Inflammatory macrophage treated with lipopolysaccharide for 1 hour (primary cell): ENCODE results near the gene GSG1L.
A peak's percentile ranks its signal among the peaks of the same experiment; 100 is the strongest.
"Not testable (repeated sequence)": the region's sequence is repeated elsewhere in the genome, so short reads cannot be mapped to it uniquely, and the experiment has no call there.

Experiments
- DNase-seq, 2 donors: peaks; one replicate each; pipeline ENCODE4 v3.0.0-alpha.2; 2020 to 2022

Gene GSG1L

DNA sequence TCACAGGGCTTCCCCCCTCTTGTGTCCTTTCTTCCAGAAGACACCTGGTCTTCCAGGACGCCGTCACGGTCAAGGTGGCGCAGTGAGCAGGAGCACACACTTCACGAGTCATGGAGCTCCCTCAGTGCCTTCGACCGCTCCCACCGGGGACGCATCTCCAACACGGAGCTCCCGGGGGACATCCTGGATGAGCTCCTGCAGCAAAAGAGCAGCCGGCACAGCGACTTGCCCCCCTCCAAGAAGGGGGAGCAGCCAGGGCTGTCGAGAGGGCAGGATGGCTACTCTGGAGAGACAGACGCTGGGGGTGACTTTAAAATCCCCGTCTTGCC, 314.0 kb downstream of the GSG1L start:
- no peak for DNase-seq

GRCh38 chr16:27748868-27749546, 314.5 kb downstream of the GSG1L start:
- DNase-seq = peak; percentile 38 to 64

- no peak for DNase-seq
These were observed 315.6 kb downstream of the GSG1L start for GRCh38 chr16:27747946-27748345.

DNA sequence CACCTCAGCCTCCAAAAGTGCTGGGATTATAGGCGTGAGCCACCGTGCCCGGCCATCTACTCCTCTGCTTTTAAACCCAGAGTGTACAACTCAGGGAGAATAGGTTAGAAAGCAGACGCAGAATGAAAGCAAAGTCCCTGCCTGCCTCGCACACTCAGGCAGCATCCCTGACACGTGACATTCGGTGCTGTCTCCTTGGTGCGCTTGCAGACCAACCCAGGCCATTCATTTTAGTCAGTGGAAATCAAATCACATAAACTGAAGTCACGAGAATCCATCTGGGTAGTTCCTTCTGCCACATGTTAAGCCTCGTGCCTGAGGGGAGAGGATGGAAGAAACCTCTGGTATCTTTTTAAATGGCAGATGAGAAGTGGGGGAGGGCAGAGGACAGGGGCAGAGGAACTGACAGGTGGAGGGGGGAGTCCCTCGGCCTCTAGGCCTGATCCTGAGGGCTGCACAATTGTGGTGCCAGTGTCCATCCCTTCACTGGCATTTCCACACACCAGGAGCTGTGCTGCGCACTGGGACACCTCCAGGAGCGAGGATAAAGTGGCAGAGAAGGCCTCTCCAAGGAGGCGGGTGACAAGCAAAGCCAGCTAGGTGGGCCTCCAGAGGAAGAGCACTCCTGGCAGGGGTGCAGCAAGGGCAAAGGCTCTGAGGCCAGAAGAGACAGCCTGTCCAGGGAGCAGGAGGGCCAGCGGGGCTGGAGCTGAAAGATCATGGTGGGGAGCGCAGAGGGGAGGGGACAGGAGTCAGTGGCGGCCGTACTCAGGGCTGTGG, 317.2 kb downstream of the GSG1L start:
- no peak for DNase-seq

- peak in 1 of 2 donors; percentile 8 for DNase-seq
These were observed 318.2 kb downstream of the GSG1L start for GRCh38 chr16:27745348-27745747.

DNA sequence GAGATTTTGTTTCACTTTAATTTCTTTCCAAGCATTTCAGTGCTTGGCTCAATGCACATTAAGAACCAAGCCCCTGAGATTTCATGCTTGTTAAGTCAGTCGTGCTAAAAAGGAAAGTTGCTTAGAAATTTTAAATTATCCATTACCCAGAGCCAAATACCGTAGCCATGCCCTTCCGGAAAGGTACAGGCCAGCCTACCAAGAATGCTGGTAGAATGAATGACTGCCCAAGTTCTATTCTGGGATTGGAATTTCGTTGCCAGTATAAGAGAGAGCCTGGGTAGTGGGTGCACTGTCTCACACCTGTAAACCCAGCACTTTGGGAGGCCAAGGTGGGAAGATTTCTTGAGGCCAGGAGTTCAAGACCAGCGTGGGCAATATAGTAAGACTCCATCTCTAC, 319.6 kb downstream of the GSG1L start:
- DNase-seq = no peak

GRCh38 chr16:27743001-27743400, 320.5 kb downstream of the GSG1L start:
- DNase-seq = not testable (repeated sequence)

GRCh38 chr16:27742333-27742732, 321.2 kb downstream of the GSG1L start:
- no peak for DNase-seq

- DNase-seq = no peak
These were observed 322.9 kb downstream of the GSG1L start for GRCh38 chr16:27740496-27741201.

DNA sequence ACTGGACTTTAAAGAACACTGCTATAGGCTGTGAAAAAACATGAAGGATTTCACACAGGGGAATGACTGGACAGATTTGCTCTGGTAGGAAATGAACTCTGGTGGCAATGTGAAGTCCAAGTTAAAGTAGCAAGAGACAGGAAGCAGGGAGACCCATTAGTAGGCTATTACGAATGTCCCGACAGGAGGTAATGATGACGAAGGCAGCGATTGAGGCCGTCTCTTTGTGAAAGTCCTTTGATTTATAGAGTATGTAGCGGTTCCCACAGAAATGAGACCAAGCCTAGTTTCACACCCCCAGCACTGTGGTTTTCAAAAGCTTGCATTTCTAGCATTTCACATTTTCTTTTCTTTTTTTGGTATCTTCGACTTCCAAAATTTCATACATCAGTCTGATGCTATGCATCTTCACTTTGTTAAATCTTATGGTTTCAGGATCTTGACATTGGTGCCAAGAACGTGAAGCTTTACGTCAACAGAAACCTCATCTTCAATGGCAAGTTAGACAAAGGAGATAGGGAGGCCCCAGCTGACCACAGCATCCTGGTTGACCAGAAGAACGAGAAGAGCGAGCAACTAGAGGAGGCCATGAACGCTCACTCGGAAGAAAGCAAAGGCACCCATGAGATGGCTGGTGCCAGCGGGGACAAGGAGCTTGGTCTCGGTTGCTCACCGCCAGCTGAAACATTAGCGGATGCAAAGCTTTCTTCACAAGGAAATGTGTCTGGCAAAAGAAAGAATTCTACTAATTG, 323.7 kb downstream of the GSG1L start:
- no peak for DNase-seq

GRCh38 chr16:27738596-27738995, 324.9 kb downstream of the GSG1L start:
- DNase-seq = no peak
